Ovary (tissue), 9 donors: ENCODE measurements around the gene F8. TPM values are rescaled to one million over a fixed set of nuclear protein-coding genes. Genes with fewer than 3 reads are reported as not detected.
"Not testable (repeated sequence)": the region's sequence is repeated elsewhere in the genome, so short reads cannot be mapped to it uniquely, and the experiment has no call there.

Experiments used
- DNase-seq, 5 donors: peaks; one replicate each; pipeline ENCODE4 v3.0.0-alpha.2; 2019 to 2020
- H3K27ac ChIP-seq, 2 donors: fragments of 200-600 bp; one replicate each; pipeline versions ENCODE4 v1.5.1 to v1.8.0; 2019 to 2022
- H3K27me3 ChIP-seq: fragments of 200-600 bp; one replicate; pipeline ENCODE4 v1.8.0; 2022
- H3K36me3 ChIP-seq: fragments of 200-600 bp; sonication (generic); one replicate; pipeline ENCODE4 v1.5.1; 2019
- H3K4me1 ChIP-seq: one replicate; pipeline ENCODE4 v1.8.1; 2013; ENCODE audit warnings: mild to moderate bottlenecking, moderate library complexity; ENCODE audit not compliant: insufficient read depth
- H3K4me3 ChIP-seq: fragments of 200-600 bp; sonication (generic); one replicate; pipeline ENCODE4 v1.5.1; 2017
- H3K9me3 ChIP-seq, 2 donors: fragments of 200-600 bp in 1 of 2; sonication (generic) in 1 of 2; one replicate each; pipeline versions ENCODE4 v1.5.1 to v1.8.1; 2013 to 2019; ENCODE audit warnings: mild to moderate bottlenecking in 1 of 2, moderate library complexity in 1 of 2
- EP300 ChIP-seq: sonication (generic); formaldehyde crosslinking; IDR thresholded peaks from one replicate; pipeline ENCODE4 v1.6.1; 2017; ENCODE audit warnings: antibody characterized with exemption
- POLR2A ChIP-seq: fragments of 450-650 bp; IDR thresholded peaks from one replicate; pipeline ENCODE4 v1.6.1; 2017; ENCODE audit warnings: antibody characterized with exemption, mild to moderate bottlenecking, moderate library complexity
- WGBS, 3 donors: extraction: QIAGEN DNeasy Blood & Tissue Kit in 1 of 3; methylation state at CpG; one replicate each; pipeline versions ENCODE4 v1.1.5 to v1.1.7; 2013 to 2017; 5-methylcytosine and 5-hydroxymethylcytosine counted together
- intact Hi-C, 4 donors: fragments of 100-400 bp; cut with DNase I; formaldehyde crosslinking; loops; one replicate each; pipeline versions ENCODE4 v1.11.0 to v1.15.1; 2022 to 2023
- polyA plus RNA-seq, 2 donors: library from polyadenylated mRNA; stranded (reverse); fragments of 200-250 nt in 1 of 2; fragments of 350-450 nt in 1 of 2; fragmentation: Illumina TruSeq in 1 of 2; extraction: RNeasy Lipid Tissue Mini Kit (QIAGEN cat#74804) in 1 of 2; gene quantifications; one replicate each; pipeline ENCODE4 v1.2.3, GENCODE V29; 2013 to 2014
- total RNA-seq, 7 donors: library from RNA; depleted of rRNA in 2 of 7; stranded (reverse); fragments of >200 nt in 2 of 7; fragmentation: NEBNext Ultra II Directional in 3 of 7; extraction: Animal tissue kit (Norgen Biotek cat#: 25700) in 3 of 7; gene quantifications; one replicate each; pipeline versions ENCODE4 v1.1.0 to v1.2.4, GENCODE V29; 2016 to 2023
- TF ChIP-seq, protein P1 (sequence below), 3 donors: fragments of 450-650 bp in 2 of 3; fragments of 200-600 bp in 1 of 3; IDR thresholded peaks; one replicate each; pipeline versions ENCODE4 v1.5.1 to v1.8.0; 2016 to 2022; ENCODE audit warnings: antibody characterized with exemption in 3 of 3, mild to moderate bottlenecking in 1 of 3
- donor health status: DM: no; HTN: no; CAD: no; lungs with moderate emphysema.
- donor health status: DM: no; HTN: no; CAD: no.
- donor health status: Bipolar disorder and iron deficiency.
- donor health status: DM: yes; HTN: yes; CAD: no.
- donor health status: DM: no; HTN: no; CAD: no.
- donor health status: DM: yes; HTN: yes; CAD: no.

Gene F8
- total and polyA plus RNA-seq, 9 donors = 15.3 to 77.5 (median 22.2) TPM

DNA sequence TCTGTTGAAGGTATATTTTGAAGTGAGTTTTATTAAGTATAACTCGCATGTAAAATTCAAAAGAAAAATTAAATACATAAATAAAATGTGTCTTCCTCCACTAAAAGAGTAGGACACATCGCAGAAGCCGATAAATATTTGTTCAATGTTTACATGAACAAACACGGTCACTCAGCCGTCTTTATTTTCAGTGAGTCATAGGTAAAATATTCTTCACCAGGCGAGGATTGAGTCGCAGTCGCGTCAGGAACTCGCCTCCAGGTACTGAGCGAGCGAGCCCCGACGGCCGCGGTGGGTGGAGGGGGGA lies 3.9 kb upstream of the F8 start:
- Histone ChIP-seq H3K9me3 (no peaks in the 10 kb centered on the region), H3K4me3 (peak overlapping the region; percentile 75), H3K27me3 (no peaks in the 10 kb centered on the region), H3K4me1 (no peaks in the 10 kb centered on the region), H3K36me3 (no peaks in the 10 kb centered on the region), H3K27ac (peak overlapping the region in 1 of 2 donors; percentile 95)
- TF ChIP-seq EP300 = no peak
- TF ChIP-seq, protein P1, sequence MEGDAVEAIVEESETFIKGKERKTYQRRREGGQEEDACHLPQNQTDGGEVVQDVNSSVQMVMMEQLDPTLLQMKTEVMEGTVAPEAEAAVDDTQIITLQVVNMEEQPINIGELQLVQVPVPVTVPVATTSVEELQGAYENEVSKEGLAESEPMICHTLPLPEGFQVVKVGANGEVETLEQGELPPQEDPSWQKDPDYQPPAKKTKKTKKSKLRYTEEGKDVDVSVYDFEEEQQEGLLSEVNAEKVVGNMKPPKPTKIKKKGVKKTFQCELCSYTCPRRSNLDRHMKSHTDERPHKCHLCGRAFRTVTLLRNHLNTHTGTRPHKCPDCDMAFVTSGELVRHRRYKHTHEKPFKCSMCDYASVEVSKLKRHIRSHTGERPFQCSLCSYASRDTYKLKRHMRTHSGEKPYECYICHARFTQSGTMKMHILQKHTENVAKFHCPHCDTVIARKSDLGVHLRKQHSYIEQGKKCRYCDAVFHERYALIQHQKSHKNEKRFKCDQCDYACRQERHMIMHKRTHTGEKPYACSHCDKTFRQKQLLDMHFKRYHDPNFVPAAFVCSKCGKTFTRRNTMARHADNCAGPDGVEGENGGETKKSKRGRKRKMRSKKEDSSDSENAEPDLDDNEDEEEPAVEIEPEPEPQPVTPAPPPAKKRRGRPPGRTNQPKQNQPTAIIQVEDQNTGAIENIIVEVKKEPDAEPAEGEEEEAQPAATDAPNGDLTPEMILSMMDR (IDR thresholded peaks at IDR 0.05) = no peak
- TF ChIP-seq POLR2A = no peak
- DNase-seq = no peak
- WGBS, 3 donors = 24 to 35% (median 33%) methylated on average over 16 of the region's 16 CpGs
- intact Hi-C loops = no loop called here

DNA sequence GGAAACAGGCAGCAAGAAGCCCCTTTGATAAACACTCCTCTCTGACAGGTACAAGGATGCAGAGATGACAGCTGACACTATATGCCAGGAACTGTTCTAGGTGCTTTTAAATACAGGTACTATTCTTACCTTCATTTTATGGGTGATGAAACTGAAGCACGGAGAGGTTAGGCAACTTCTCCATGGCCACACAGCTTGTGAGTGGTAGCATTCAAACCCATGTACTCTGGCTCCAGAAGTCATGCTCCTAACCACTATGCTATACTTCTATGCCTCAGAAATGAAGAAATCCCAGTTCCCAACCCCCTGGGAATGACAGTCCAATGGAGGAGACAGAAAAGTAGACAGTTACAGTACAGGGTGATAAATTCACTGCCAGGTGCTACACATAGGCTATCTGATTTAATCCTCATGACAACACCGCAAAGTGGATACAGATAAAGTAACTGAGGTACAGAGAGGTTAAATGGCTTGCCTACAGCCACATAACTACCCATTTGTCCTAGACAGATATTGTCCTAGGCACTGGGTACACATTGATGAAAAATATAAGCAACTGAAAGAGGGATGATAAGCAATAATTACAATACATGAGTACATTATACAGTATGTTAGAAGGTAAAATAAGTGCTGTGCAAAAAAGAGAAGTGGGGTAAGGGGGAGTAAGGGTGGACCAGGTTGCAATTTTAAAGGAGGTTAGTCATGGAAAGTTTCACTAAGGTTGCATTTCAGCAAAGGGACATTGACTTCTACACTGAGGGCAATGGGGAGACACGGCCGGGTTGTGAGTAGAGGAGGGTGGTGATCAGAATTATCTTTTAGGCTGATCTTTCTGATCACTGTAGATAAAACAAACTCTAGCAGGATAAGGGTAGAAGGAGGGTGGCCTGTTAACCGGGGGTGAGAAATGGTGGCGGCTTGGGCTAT lies 1.6 kb upstream of the F8 start:
- 81 to 84% (median 83%) methylated on average over 6 of the region's 6 CpGs for WGBS, 3 donors
- H3K36me3 ChIP-seq = no peaks in the 10 kb centered on the region
- no peak for DNase-seq
- H3K4me1 ChIP-seq = no peaks in the 10 kb centered on the region
- H3K27me3 ChIP-seq = no peaks in the 10 kb centered on the region
- no peak overlapping the region for H3K4me3 ChIP-seq
- TF ChIP-seq POLR2A (no peak), EP300 (no peak)
- TF ChIP-seq, protein P1 (IDR thresholded peaks at IDR 0.05) = no peak
- intact Hi-C loops = no loop called here
- no peak overlapping the region for H3K27ac ChIP-seq
- no peaks in the 10 kb centered on the region for H3K9me3 ChIP-seq

DNA sequence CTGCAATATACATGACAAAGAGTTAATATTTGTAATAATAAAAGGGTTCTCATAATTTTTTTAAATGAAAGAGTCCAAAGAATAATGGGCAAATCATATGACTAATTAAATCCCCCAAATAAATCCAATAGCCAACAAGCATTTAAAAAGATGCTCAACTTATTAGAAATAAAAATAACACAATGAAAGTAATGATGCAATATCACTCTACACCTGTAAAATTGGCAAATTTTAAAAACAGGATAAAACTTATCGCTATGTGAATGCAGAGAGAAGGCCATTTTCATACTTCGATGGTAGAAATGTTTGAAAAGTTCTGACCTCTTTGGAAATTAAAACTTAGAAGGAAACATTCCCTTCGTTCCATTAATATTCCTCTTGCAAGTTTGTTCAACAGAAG lies 1.9 kb downstream of the F8 start:
- Histone ChIP-seq H3K9me3 (no peaks in the 10 kb centered on the region), H3K4me3 (no peak overlapping the region), H3K27me3 (no peaks in the 10 kb centered on the region), H3K4me1 (no peaks in the 10 kb centered on the region), H3K27ac (no peak overlapping the region), H3K36me3 (no peaks in the 10 kb centered on the region)
- DNase-seq = no peak
- 56 to 76% (median 58%) methylated on average over 3 of the region's 3 CpGs for WGBS, 3 donors
- TF ChIP-seq EP300 = no peak
- no peak for TF ChIP-seq POLR2A
- TF ChIP-seq, protein P1 (IDR thresholded peaks at IDR 0.05) = no peak
- intact Hi-C loops = no loop called here

DNA sequence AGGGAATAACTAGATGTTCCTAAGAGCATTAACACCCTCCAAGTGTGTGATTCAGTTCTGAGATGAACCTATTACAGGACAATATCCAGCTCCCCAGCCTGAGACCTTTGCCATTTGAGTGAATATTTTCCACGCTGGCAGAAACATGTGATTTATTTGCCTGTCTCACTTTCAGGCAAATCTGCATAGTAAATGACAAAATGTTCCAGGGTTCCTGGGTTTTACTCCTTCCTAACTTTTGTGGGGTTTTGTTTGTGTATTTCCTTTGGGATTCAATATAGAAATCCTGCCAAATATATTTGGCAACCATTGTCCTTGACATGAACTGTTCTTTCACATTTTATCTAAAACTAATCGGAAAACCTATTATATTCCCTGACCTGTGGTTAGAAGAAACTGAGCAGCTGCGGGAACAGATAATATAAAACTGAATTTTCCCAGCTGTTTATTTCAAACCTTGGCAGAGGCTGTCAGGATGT lies 12.5 kb downstream of the F8 start:
- H3K4me3 ChIP-seq = no peak overlapping the region
- DNase-seq = no peak
- peaks cover 3% of the 10 kb centered on the region for H3K4me1 ChIP-seq
- H3K9me3 ChIP-seq = no peaks in the 10 kb centered on the region
- 15 to 31% (median 20%) methylated on average over 3 of the region's 3 CpGs for WGBS, 3 donors
- H3K27me3 ChIP-seq = no peaks in the 10 kb centered on the region
- H3K36me3 ChIP-seq = no peaks in the 10 kb centered on the region
- no peak for TF ChIP-seq POLR2A
- TF ChIP-seq, protein P1 (IDR thresholded peaks at IDR 0.05) = no peak
- no peak for TF ChIP-seq EP300
- intact Hi-C loops = no loop called here
- H3K27ac ChIP-seq = peak overlapping the region in 1 of 2 donors; percentile 70

DNA sequence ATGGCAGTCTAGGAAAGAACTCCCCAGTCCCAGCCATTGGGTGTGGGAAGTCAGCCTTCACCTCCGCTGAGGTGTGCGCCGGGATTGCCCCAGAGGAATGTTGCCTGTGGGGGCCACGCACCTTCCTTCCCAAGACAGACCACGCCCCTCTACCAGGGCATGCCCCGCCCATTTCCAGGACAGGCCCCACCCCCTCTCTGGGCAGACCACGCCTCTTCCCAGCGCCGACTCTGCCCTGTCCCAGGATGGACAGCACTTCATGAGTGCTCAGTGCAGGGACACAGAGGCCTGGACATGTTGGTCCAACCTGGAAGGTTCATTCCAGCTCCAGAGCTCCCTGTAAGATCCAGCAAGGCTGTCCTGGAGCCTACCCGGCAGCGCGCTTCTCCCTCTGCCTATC lies 13.9 kb downstream of the F8 start:
- H3K4me1 ChIP-seq, H3K36me3 ChIP-seq, H3K27me3 ChIP-seq, intact Hi-C loops, H3K27ac ChIP-seq, DNase-seq, H3K4me3 ChIP-seq, H3K9me3 ChIP-seq: not testable (repeated sequence)
- 90 to 95% (median 91%) methylated on average over 3 to 6 of the region's 12 CpGs for WGBS, 3 donors

DNA sequence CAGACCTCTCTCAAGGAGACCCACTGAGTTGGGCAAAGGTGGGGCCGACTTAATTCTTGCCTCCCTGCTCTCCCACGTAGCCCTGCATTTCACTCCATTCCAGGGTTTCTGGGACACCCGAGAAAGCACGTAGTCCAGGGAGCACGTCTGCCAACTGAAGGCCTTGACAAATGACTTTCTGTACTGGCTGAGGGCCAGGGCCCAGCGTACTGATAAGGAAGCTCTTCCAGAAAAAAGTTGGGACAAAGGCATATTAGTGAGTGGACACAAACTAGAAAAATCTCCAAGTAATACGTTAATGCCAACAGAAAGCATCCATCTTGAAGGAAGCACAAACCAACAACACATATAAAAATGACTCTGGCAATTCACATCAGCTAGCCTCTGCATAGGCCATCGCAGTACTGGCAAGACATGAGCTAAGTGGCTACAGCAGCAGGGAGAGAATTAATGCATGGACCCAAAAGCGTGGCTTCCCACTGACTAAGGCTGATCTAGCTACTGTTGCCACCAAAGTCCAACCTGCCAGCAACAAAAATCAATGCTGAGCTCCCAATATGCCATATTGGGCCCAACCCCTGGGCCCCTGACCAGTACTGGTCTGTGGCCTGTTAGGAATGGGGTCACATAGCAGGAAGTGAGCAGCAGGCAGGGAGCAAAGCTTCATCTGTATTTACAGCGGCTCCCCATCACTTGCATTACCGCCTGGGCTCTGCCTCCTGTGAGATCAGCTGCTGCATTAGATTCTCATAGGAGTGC lies 15.4 kb downstream of the F8 start:
- intact Hi-C loops, H3K27me3 ChIP-seq, H3K36me3 ChIP-seq, H3K9me3 ChIP-seq, H3K4me1 ChIP-seq, DNase-seq, H3K4me3 ChIP-seq: not testable (repeated sequence)
- WGBS, 3 donors = 45 to 52% (median 46%) methylated on average over 6 to 10 of the region's 11 CpGs
- peak overlapping the region in 1 of 2 donors; percentile 49 for H3K27ac ChIP-seq

DNA sequence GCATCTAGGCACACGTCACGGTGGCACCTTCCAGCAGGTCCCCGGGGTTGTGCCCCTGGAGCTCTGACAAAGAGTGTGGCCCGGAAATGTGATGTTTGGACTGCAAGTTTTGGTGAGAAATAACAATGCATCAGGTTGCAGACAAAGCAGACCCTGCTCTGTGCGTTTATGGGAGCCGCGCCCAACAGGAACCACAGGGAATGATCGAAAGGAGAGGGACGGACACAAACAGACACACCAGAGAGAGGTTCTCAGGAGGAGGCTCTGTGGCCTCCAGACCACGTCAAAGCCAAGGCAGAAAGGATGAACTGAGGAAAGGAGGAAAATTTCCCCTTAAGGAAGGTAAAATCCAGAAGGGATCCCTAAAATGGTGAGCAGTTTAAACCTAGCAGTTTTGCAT lies 16.1 kb downstream of the F8 start:
- no CpG with 5 or more reads among the region's 10 CpGs for WGBS, 3 donors

More for the DNA sequence above, 16.1 kb downstream of the F8 start:
- H3K27ac ChIP-seq, H3K9me3 ChIP-seq, H3K27me3 ChIP-seq, DNase-seq, intact Hi-C loops, H3K4me3 ChIP-seq, H3K36me3 ChIP-seq, H3K4me1 ChIP-seq: not testable (repeated sequence)
